ENCODE measurements around the gene CNTNAP4.

DNA sequence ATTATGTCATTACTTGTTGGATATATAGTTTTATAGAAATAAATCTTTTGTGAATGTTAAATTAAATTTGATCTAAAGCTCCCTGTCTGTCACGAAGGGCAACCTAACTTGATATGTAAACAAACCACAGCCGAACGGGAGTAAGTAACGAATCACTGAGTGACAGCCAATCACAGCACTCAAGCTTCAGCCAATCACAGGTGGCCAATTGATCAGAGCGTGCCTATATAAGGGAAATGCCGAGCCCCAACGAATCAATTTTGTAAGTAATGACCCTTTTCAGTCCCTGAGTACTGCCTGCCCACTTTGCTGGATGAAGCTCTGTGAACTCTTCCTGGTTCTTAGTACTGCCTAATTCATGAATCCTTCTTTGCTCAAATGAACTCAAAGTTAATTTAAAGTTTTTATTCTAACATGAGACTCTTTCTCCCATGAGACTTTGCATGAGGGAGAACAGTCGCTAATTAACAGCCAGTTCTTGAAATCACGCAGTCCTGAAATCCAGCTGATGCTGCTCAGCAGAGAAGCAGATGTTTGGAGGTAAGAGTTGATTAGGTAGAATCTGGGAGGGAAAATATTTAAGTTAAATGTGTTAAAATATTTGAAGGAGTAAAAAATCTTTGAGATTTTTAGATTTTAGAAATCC, 302.2 kb downstream of the CNTNAP4 start:
- no peak for TF ChIP-seq POLR2A (IDR thresholded peaks at IDR 0.05; ENCODE audit: low read depth, low read length)
- no peak for TF ChIP-seq POLR2AphosphoS5 (IDR thresholded peaks at IDR 0.05; ENCODE audit: low read depth, low read length)
